Esophagus muscularis mucosa (tissue), 4 donors: ENCODE data around the gene CEP170B. TPM values are rescaled to one million over a fixed set of nuclear protein-coding genes. Genes with fewer than 3 reads are reported as not detected.
"Not testable (repeated sequence)": the region's sequence is repeated elsewhere in the genome, so short reads cannot be mapped to it uniquely, and the experiment has no call there.

Experiments
- DNase-seq: peaks from one replicate; pipeline ENCODE4 v3.0.0-alpha.2; 2017; ENCODE audit errors: extremely low spot score
- H3K27ac ChIP-seq, 4 donors: fragments of 200-600 bp; sonication (generic); replicated peaks in 1 of 4; 1 replicate in 3 of 4; 2 replicates in 1 of 4; pipeline ENCODE4 v1.5.1; 2016 to 2019; ENCODE audit warnings: mild to moderate bottlenecking in 1 of 4
- H3K27me3 ChIP-seq, 4 donors: fragments of 200-600 bp; sonication (generic); one replicate each; pipeline versions ENCODE4 v1.5.1 to v1.6.0; 2016 to 2019
- H3K36me3 ChIP-seq, 4 donors: fragments of 200-600 bp; sonication (generic); one replicate each; pipeline ENCODE4 v1.5.1; 2016 to 2019
- H3K4me1 ChIP-seq, 4 donors: fragments of 200-600 bp; sonication (generic); one replicate each; pipeline ENCODE4 v1.5.1; 2016 to 2019
- H3K4me3 ChIP-seq, 4 donors: fragments of 200-600 bp; sonication (generic); 1 replicate in 2 of 4; 2 replicates in 2 of 4; pipeline ENCODE4 v1.5.1; 2016 to 2019; ENCODE audit warnings: mild to moderate bottlenecking in 4 of 4, moderate library complexity in 1 of 4
- H3K9me3 ChIP-seq, 4 donors: fragments of 200-600 bp; sonication (generic); 1 replicate in 3 of 4; 2 replicates in 1 of 4; pipeline ENCODE4 v1.5.1; 2016 to 2019
- CTCF ChIP-seq, 3 experiments: fragments of 200-600 bp in 2 of 3; fragments of 450-650 bp in 1 of 3; sonication (generic) in 2 of 3; IDR thresholded peaks; one replicate each; pipeline ENCODE4 v1.5.1; 2017 to 2019; ENCODE audit warnings: antibody characterized with exemption in 3 of 3, mild to moderate bottlenecking in 2 of 3, moderate library complexity in 1 of 3
- EP300 ChIP-seq: sonication (generic); formaldehyde crosslinking; IDR thresholded peaks from one replicate; pipeline ENCODE4 v1.6.1; 2017; ENCODE audit warnings: antibody characterized with exemption
- POLR2A ChIP-seq: fragments of 450-650 bp; IDR thresholded peaks from one replicate; pipeline ENCODE4 v1.6.1; 2017; ENCODE audit warnings: antibody characterized with exemption, moderate library complexity, mild to moderate bottlenecking, low read depth
- POLR2AphosphoS5 ChIP-seq, 2 donors: sonication (generic); formaldehyde crosslinking; IDR thresholded peaks; one replicate each; pipeline ENCODE4 v1.6.1; 2017; ENCODE audit warnings: antibody characterized with exemption in 2 of 2
- WGBS: methylation state at CpG from one replicate; pipeline ENCODE4 v1.1.5; 2018; 5-methylcytosine and 5-hydroxymethylcytosine counted together
- intact Hi-C: fragments of 100-400 bp; cut with DNase I; formaldehyde crosslinking; loops from one replicate; pipeline ENCODE4 v1.15.1; 2023
- total RNA-seq, 4 donors: library from RNA; depleted of rRNA; stranded (reverse); fragments of >200 nt; gene quantifications; one replicate each; pipeline versions ENCODE4 v1.1.0 to v1.2.1, GENCODE V29; 2016

CEP170B gene
- total RNA-seq, 4 donors from 2014 or later = 24.1 to 70.6 (median 45.7) TPM

- no peak for TF ChIP-seq POLR2A
- TF ChIP-seq EP300 = no peak
- TF ChIP-seq POLR2AphosphoS5 (IDR thresholded peaks at IDR 0.05) = no peak
- TF ChIP-seq CTCF (IDR thresholded peaks at IDR 0.05) = no peak
- no peak overlapping the region for H3K4me3 ChIP-seq
- H3K27ac ChIP-seq = no peak overlapping the region
- no peak for DNase-seq
- intact Hi-C loops = no loop called here
- no peaks in the 10 kb centered on the region for H3K4me1 ChIP-seq
- H3K36me3 ChIP-seq = peaks cover 0 to 87% (median 52%) of the 10 kb centered on the region in 4 donors
- no peaks in the 10 kb centered on the region for H3K27me3 ChIP-seq
- WGBS = 89% methylated on average over 8 of the region's 16 CpGs
- H3K9me3 ChIP-seq = no peaks in the 10 kb centered on the region
These were observed 77.5 kb downstream of the CEP170B start for GRCh38 chr14:104942586-104942985.

- H3K27me3 ChIP-seq, intact Hi-C loops, DNase-seq, H3K9me3 ChIP-seq, H3K4me1 ChIP-seq, H3K27ac ChIP-seq, H3K4me3 ChIP-seq: not testable (repeated sequence)
- WGBS = 93% methylated on average over 18 of the region's 29 CpGs
- H3K36me3 ChIP-seq = peaks cover 0 to 95% (median 55%) of the 10 kb centered on the region in 4 donors
These were observed 78.3 kb downstream of the CEP170B start for GRCh38 chr14:104943216-104944015.

- intact Hi-C loops, DNase-seq, H3K9me3 ChIP-seq, H3K27me3 ChIP-seq, H3K4me3 ChIP-seq, H3K4me1 ChIP-seq, H3K27ac ChIP-seq: not testable (repeated sequence)
- WGBS = 88% methylated on average over 5 of the region's 6 CpGs
- H3K36me3 ChIP-seq = peaks cover 0 to 100% (median 56%) of the 10 kb centered on the region in 4 donors
These were observed 78.9 kb downstream of the CEP170B start for GRCh38 chr14:104944016-104944308.

GRCh38 chr14:104944436-104945205, 79.6 kb downstream of the CEP170B start:
- H3K27ac ChIP-seq, H3K4me3 ChIP-seq, intact Hi-C loops, H3K27me3 ChIP-seq, H3K9me3 ChIP-seq, H3K4me1 ChIP-seq, DNase-seq: not testable (repeated sequence)
- WGBS = 98% methylated on average over 27 of the region's 29 CpGs
- H3K36me3 ChIP-seq = peaks cover 0 to 100% (median 52%) of the 10 kb centered on the region in 4 donors

GRCh38 chr14:104945266-104945665, 80.2 kb downstream of the CEP170B start:
- peaks cover 0 to 100% (median 46%) of the 10 kb centered on the region in 4 donors for H3K36me3 ChIP-seq
- H3K9me3 ChIP-seq, H3K4me3 ChIP-seq, H3K4me1 ChIP-seq, H3K27me3 ChIP-seq, H3K27ac ChIP-seq, intact Hi-C loops, DNase-seq: not testable (repeated sequence)
- 96% methylated on average over 4 of the region's 20 CpGs for WGBS

Other genes with a start within 250 kb of the CEP170B start
- 100 to 1,000 TPM in 1 of 4 donors, 10 to 100 TPM in 3; 51.5 to 129 (median 66.7) TPM for gene INF2, start 175.7 kb upstream of the CEP170B start, total RNA-seq
- gene ADSS1, start 141.0 kb upstream of the CEP170B start, total RNA-seq = 1 to 10 TPM; 4.3 to 7.9 (median 5.7) TPM
- 100 to 1,000 TPM; 207 to 324 (median 290) TPM for gene SIVA1, start 112.1 kb upstream of the CEP170B start, total RNA-seq
- gene AKT1, start 69.5 kb upstream of the CEP170B start, total RNA-seq = 100 to 1,000 TPM; 162 to 267 (median 187) TPM
- gene ZBTB42, start 64.2 kb upstream of the CEP170B start, total RNA-seq = 1 to 10 TPM; 2.5 to 6.4 (median 4.9) TPM
- gene PLD4, start 59.6 kb downstream of the CEP170B start, total RNA-seq = under 1 TPM; under 0.01 to 0.50 (median 0.15) TPM
- gene AHNAK2, start 113.1 kb downstream of the CEP170B start, total RNA-seq = 100 to 1,000 TPM in 3 of 4 donors, 10 to 100 TPM in 1; 95.3 to 277 (median 195) TPM
- 1 to 10 TPM; 3.7 to 9.8 (median 6.7) TPM for gene CLBA1, start 120.5 kb downstream of the CEP170B start, total RNA-seq
- 1 to 10 TPM; 5.0 to 8.0 (median 6.0) TPM for gene CDCA4, start 155.8 kb downstream of the CEP170B start, total RNA-seq
- gene GPR132, start 200.2 kb downstream of the CEP170B start, total RNA-seq = 1 to 10 TPM; 1.2 to 8.0 (median 2.1) TPM